SJSA1 (cell line): ENCODE data around the gene TFPI. TPM values are rescaled to one million over a fixed set of nuclear protein-coding genes. Genes with fewer than 3 reads are reported as not detected.

Experiments
- DNase-seq, 2 experiments: peaks; one replicate each; pipeline ENCODE4 v3.0.0-alpha.2; 2015 to 2020; ENCODE audit warnings: low spot score in 2 of 2, low read depth in 1 of 2
- H3K27ac ChIP-seq: fragments of 250-450 bp; sonication (Bioruptor Pico); 2 replicates; pipeline ENCODE4 v1.5.1; 2020; ENCODE audit warnings: mild to moderate bottlenecking, moderate library complexity
- H3K27me3 ChIP-seq: fragments of 250-450 bp; sonication (Bioruptor Pico); replicated peaks from 2 replicates; pipeline ENCODE4 v1.5.1; 2020; ENCODE audit warnings: mild to moderate bottlenecking, moderate library complexity
- H3K36me3 ChIP-seq: fragments of 250-450 bp; sonication (Bioruptor Pico); 2 replicates; pipeline ENCODE4 v1.5.1; 2020; ENCODE audit warnings: mild to moderate bottlenecking
- H3K4me1 ChIP-seq: fragments of 250-450 bp; sonication (Bioruptor Pico); replicated peaks from 2 replicates; pipeline ENCODE4 v1.6.1; 2021; ENCODE audit warnings: mild to moderate bottlenecking
- H3K4me3 ChIP-seq: fragments of 250-450 bp; sonication (Bioruptor Pico); 2 replicates; pipeline ENCODE4 v1.5.1; 2020; ENCODE audit warnings: mild to moderate bottlenecking
- H3K9me3 ChIP-seq: fragments of 250-450 bp; sonication (Bioruptor Pico); replicated peaks from 2 replicates; pipeline ENCODE4 v1.5.1; 2020; ENCODE audit warnings: mild to moderate bottlenecking
- total RNA-seq: library from RNA; depleted of rRNA; stranded (reverse); fragments of >200 nt; shearing (Covaris generic); gene quantifications from 2 replicates; pipeline ENCODE4 v1.2.3, GENCODE V29; 2014; rRNA removed

Gene TFPI
- total RNA-seq, 1 experiment from 2014 or later = 133 TPM

GRCh38 chr2:187438455-187438854 lies 115.8 kb downstream of the TFPI start:
- H3K27ac ChIP-seq = no peak overlapping the region
- DNase-seq = no peak
- no peaks in the 10 kb centered on the region for H3K36me3 ChIP-seq
- H3K4me3 ChIP-seq = no peak overlapping the region
- no peaks in the 10 kb centered on the region for H3K4me1 ChIP-seq
- H3K9me3 ChIP-seq = no peaks in the 10 kb centered on the region
- no peaks in the 10 kb centered on the region for H3K27me3 ChIP-seq

- H3K4me1 ChIP-seq = no peaks in the 10 kb centered on the region
- H3K36me3 ChIP-seq = no peaks in the 10 kb centered on the region
- no peaks in the 10 kb centered on the region for H3K9me3 ChIP-seq
- no peak for DNase-seq
- no peak overlapping the region for H3K4me3 ChIP-seq
- H3K27me3 ChIP-seq = no peaks in the 10 kb centered on the region
- no peak overlapping the region for H3K27ac ChIP-seq
Measured at GRCh38 chr2:187435756-187436155, 118.5 kb downstream of the TFPI start.

- Histone ChIP-seq H3K4me3 (no peak overlapping the region), H3K4me1 (peaks cover 3% of the 10 kb centered on the region; the same call in 1 of the 2 replicates), H3K27me3 (no peaks in the 10 kb centered on the region), H3K36me3 (no peaks in the 10 kb centered on the region), H3K27ac (no peak overlapping the region), H3K9me3 (no peaks in the 10 kb centered on the region)
- DNase-seq = no peak
Measured at GRCh38 chr2:187435078-187435477, 119.2 kb downstream of the TFPI start.

- Histone ChIP-seq H3K27ac (no peak overlapping the region), H3K27me3 (no peaks in the 10 kb centered on the region), H3K36me3 (no peaks in the 10 kb centered on the region), H3K4me3 (no peak overlapping the region), H3K9me3 (no peaks in the 10 kb centered on the region), H3K4me1 (peaks cover 8% of the 10 kb centered on the region)
- no peak for DNase-seq
Measured at GRCh38 chr2:187434342-187434785, 119.9 kb downstream of the TFPI start.

- no peak for DNase-seq
- no peak overlapping the region for H3K4me3 ChIP-seq
- peaks cover 8% of the 10 kb centered on the region for H3K4me1 ChIP-seq
- no peaks in the 10 kb centered on the region for H3K9me3 ChIP-seq
- no peaks in the 10 kb centered on the region for H3K27me3 ChIP-seq
- H3K27ac ChIP-seq = no peak overlapping the region
- H3K36me3 ChIP-seq = no peaks in the 10 kb centered on the region
Measured at GRCh38 chr2:187431911-187432310, 122.3 kb downstream of the TFPI start.

- Histone ChIP-seq H3K4me1 (peaks cover 8% of the 10 kb centered on the region), H3K36me3 (no peaks in the 10 kb centered on the region), H3K27me3 (no peaks in the 10 kb centered on the region), H3K9me3 (no peaks in the 10 kb centered on the region), H3K27ac (peak overlapping the region; percentile 2; the same call in 1 of the 2 replicates), H3K4me3 (no peak overlapping the region)
- peak in 1 of 2 experiments; percentile 40 for DNase-seq
Measured at GRCh38 chr2:187429989-187430388, 124.2 kb downstream of the TFPI start.

DNA sequence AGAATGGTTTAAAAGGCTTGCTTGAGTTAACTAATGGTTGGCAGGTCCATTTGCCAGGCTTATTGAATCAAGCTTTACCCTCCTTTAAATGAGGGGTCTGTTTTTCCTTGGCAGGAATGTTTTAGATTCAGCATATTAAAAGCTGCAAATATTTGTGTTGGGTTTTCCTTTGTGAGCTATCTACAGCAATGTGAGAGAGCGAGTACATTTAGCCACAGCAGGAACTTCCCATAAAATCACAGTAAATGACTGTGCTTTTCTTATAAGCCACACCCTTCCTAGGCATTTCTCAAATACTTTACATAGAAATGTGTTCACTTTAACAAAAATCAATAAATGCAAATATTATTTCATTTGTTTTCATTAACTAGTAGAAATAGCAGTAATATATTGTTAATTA lies 130.1 kb downstream of the TFPI start:
- Histone ChIP-seq H3K27ac (no peak overlapping the region), H3K4me3 (no peak overlapping the region), H3K9me3 (no peaks in the 10 kb centered on the region), H3K4me1 (no peaks in the 10 kb centered on the region), H3K27me3 (no peaks in the 10 kb centered on the region), H3K36me3 (no peaks in the 10 kb centered on the region)
- DNase-seq = no peak

GRCh38 chr2:187422282-187422681 lies 132.0 kb downstream of the TFPI start:
- Histone ChIP-seq H3K4me1 (no peaks in the 10 kb centered on the region), H3K4me3 (no peak overlapping the region), H3K27me3 (no peaks in the 10 kb centered on the region), H3K27ac (no peak overlapping the region), H3K36me3 (no peaks in the 10 kb centered on the region), H3K9me3 (no peaks in the 10 kb centered on the region)
- DNase-seq = no peak

DNA sequence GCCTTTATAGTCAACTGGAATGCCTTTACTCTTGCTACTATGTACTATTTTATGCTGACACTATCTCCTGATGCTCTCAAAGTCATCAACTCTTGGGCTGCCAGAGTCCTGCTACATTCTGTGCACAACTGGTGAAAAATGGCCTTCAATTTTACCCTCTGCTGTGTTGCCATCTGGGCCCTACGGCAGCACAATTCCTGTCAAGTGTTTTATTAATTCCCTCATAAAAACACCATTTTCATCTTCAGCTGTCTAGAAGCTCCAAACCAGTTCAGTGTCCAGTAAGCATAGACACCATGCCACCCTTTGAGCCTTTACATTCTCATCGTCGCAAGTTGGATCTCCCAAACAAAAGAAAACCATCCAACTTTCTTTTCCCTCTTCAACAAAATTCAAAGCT lies 132.7 kb downstream of the TFPI start:
- no peaks in the 10 kb centered on the region for H3K9me3 ChIP-seq
- no peaks in the 10 kb centered on the region for H3K27me3 ChIP-seq
- no peak overlapping the region for H3K27ac ChIP-seq
- H3K36me3 ChIP-seq = no peaks in the 10 kb centered on the region
- no peaks in the 10 kb centered on the region for H3K4me1 ChIP-seq
- no peak overlapping the region for H3K4me3 ChIP-seq
- no peak for DNase-seq

DNA sequence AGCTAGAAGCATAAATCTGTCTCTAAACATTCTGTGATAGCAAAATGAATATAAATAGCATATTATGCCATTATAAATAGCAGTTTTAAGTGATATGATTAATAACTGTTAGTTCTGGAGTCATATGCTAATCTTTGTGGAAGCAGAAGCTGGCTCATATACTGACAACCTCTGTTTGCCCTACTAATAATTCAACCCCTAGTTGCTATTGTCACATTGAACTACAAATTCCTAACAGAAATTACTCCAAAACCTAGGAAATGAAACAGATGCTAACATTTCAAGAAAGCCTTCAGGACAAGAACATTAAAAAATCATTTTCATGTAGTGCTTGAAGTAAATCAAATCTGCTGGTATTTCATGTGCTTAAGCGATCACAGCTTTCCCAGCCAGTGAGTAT lies 134.4 kb downstream of the TFPI start:
- H3K27ac ChIP-seq = no peak overlapping the region
- no peak for DNase-seq
- no peaks in the 10 kb centered on the region for H3K4me1 ChIP-seq
- H3K36me3 ChIP-seq = no peaks in the 10 kb centered on the region
- no peak overlapping the region for H3K4me3 ChIP-seq
- H3K9me3 ChIP-seq = no peaks in the 10 kb centered on the region
- H3K27me3 ChIP-seq = no peaks in the 10 kb centered on the region

DNA sequence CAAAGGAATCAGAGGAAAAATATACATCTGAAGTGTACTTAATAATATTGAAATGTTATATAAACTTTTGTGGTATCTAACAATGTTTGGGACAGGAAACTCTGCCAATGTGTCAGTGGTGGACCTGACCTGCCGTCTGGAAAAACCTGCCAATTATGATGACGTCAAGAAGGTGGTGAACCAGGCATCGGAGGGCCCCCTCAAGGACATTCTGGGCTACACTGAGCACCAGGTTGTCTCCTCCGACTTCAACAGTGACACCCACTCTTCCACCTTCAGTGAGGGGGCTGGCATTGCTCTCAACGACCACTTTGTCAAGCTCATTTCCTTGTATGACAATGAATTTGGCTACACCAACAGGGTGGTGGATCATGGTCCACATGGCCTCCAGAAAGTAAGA lies 138.8 kb downstream of the TFPI start:
- no peaks in the 10 kb centered on the region for H3K4me1 ChIP-seq
- H3K36me3 ChIP-seq = no peaks in the 10 kb centered on the region
- no peak overlapping the region for H3K4me3 ChIP-seq
- H3K27me3 ChIP-seq = no peaks in the 10 kb centered on the region
- no peaks in the 10 kb centered on the region for H3K9me3 ChIP-seq
- H3K27ac ChIP-seq = no peak overlapping the region
- no peak for DNase-seq

Other genes with a start within 250 kb of the TFPI start
- gene CALCRL, start 106.2 kb downstream of the TFPI start, total RNA-seq = 0.22 and 0.63 TPM in 2 replicates